Adipocyte (in vitro differentiated cells): ENCODE results near the gene TMEM245.
"Not testable (repeated sequence)": the region's sequence is repeated elsewhere in the genome, so short reads cannot be mapped to it uniquely, and the experiment has no call there.

Experiments
- DNase-seq: peaks from one replicate; pipeline ENCODE4 v3.0.0-alpha.2; 2015; ENCODE audit warnings: low read depth
- H3K27me3 ChIP-seq: replicated peaks from 2 replicates; pipeline ENCODE4 v1.7.0; 2013; ENCODE audit warnings: mild to moderate bottlenecking, low read length, moderate library complexity; ENCODE audit not compliant: control insufficient read depth, insufficient read depth
- H3K36me3 ChIP-seq: 2 replicates; pipeline ENCODE4 v1.7.0; 2013; ENCODE audit warnings: low read length, mild to moderate bottlenecking, moderate library complexity; ENCODE audit not compliant: control insufficient read depth, insufficient read depth, severe bottlenecking
- H3K4me1 ChIP-seq: 2 replicates; pipeline ENCODE4 v1.7.0; 2013; ENCODE audit warnings: mild to moderate bottlenecking, low read length, moderate library complexity; ENCODE audit not compliant: control insufficient read depth, insufficient read depth
- H3K4me3 ChIP-seq: 2 replicates; pipeline ENCODE4 v1.7.0; 2013; ENCODE audit warnings: mild to moderate bottlenecking, low read length, moderate library complexity
- H3K9ac ChIP-seq: 2 replicates; pipeline ENCODE4 v1.7.0; 2013; ENCODE audit warnings: mild to moderate bottlenecking, low read length, moderate library complexity
- H3K9me3 ChIP-seq: 2 replicates; pipeline ENCODE4 v1.7.0; 2013; ENCODE audit warnings: mild to moderate bottlenecking, low read length, moderate library complexity; ENCODE audit not compliant: control insufficient read depth

TMEM245 gene

DNA sequence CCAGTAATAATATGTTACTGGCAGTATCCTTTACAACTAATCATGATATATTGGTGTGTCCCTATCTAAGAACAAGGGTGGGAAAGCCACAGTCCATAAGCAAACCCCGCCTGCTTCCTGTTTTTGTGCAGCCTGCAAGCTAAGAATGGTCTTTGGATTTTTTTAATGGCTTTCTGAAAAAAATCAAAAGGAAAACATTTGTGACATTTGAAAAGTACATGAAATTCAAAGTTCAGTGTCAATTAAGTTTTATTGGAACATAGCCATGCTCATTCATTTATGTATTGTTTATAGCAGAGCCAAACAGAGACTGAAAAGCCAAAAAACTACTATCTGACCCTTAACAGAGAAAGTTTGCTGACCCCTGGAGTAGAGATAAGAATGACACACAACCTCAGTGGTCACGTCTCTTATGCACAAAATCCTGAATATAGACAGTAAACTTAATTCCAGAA, 12.8 kb upstream of the TMEM245 start:
- Histone ChIP-seq H3K4me1 (no peaks in the 10 kb centered on the region), H3K4me3 (no peak overlapping the region), H3K9ac (no peak overlapping the region), H3K9me3 (no peaks in the 10 kb centered on the region), H3K36me3 (no peaks in the 10 kb centered on the region), H3K27me3 (no peaks in the 10 kb centered on the region)
- no peak for DNase-seq

DNA sequence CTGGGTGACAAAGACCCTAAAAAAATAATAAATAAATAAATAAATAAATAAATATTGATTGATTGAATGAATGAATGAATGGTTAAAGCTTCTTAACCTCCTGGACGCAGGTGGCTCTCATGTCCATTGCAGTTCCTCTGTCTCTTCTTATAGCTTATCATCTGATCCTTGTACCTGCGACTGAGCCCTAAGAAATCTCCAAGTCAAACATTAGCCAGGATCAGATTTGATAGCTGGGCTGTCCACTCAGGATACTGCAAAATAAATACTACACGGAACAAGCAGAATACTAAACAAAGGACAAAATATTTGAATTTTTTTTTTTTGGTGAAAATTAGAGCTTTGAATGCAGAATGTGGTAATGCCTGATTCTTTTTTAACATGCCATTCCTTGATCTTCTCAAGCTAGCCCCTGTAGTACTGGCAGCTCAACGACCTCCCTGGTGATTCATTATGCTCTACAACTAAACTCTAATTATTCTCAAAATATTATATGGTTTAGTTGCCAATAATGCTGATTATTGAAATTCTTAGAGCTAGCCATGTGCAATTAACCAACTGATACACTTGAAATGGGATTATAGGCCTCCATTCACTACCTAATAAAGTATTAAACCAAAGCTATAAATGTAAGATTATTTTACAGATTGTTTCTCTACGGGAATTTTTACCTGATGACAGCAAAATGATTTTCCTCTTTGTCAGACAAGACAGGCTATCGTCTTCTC, 9.9 kb upstream of the TMEM245 start:
- Histone ChIP-seq H3K36me3 (no peaks in the 10 kb centered on the region), H3K9me3 (no peaks in the 10 kb centered on the region), H3K4me1 (no peaks in the 10 kb centered on the region), H3K9ac (no peak overlapping the region), H3K27me3 (no peaks in the 10 kb centered on the region), H3K4me3 (no peak overlapping the region)
- no peak for DNase-seq

DNA sequence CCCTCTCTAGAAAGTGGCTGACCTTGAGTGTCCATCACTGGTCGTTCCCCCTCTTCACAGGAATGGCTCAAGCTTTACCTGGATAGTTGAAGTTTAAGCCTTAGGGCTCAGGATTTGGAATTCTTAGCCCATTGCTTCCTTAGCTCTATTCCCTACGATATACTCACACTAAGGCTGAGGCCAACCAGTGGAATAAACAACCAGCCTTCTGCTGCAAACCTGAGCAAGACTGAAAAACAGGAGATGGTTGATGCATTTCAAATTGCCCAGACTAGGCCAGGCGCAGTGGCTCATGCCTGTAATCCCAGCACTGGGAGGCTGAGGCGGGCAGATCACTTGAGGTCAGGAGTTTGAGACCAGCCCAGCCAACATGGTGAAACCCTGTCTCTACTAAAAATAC, 6.9 kb upstream of the TMEM245 start:
- H3K4me3 ChIP-seq, H3K9me3 ChIP-seq, H3K36me3 ChIP-seq, H3K9ac ChIP-seq, DNase-seq, H3K4me1 ChIP-seq, H3K27me3 ChIP-seq: not testable (repeated sequence)

DNA sequence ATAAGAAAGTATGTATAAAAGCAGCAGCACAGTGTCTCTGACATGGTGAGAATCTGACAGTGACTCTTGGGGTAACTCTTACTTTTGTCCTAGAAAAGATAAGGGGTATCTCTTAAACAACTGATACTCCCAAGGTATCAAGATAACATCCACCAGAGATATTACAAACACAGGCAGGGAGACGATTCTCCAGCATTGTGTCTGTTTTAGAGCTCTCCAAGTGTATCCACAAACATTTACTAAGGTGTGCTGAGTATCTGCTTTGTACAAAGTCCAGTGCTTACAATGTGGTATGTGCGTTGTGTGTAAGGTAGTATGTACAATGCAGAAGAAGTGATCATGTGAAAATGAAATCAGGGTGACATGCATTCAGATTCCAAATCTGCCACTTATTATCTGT, 4.4 kb upstream of the TMEM245 start:
- Histone ChIP-seq H3K4me3 (no peak overlapping the region), H3K9me3 (no peaks in the 10 kb centered on the region)

DNA sequence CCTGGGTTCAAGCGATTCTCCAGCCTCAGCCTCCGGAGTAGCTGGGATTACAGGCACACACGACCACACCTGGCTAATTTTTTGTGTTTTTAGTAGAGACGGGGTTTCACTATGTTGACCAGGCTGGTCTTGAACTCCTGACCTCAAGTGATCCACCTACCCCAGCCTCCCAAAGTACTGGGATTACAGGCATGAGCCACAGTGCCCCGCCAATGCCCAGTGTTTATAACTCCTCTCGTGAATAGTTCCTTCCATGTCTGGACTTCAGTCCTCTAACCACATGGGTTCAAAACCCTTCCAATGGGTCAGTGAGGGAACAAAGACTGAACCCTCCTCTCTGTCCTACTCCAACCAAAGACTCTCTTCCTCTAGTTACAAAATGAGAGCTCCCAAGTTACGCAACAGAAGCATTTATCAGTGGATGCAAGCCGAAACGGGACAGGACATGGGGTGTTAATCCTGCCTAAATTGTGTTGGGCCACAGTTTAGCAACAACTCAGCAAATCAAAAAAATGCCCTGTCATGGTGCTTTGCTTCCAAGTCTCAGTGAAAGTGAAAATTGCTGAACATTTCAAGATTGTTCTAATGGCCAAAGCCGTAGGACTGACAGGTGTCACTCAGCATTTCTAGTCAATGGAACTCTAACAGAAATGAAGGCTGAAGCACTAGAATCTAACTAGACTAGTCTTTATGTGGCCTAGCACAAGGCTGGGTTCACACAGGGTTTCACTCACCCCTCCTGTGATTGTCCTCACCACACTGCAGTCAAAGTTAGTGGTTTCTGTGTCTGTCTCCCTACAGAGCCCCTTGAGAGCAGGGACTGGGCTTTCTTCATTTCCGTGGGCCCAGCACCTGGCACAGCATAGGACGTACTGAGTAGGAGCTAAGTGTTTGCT, 3.2 kb upstream of the TMEM245 start:
- Histone ChIP-seq H3K9ac (no peak overlapping the region), H3K36me3 (no peaks in the 10 kb centered on the region), H3K9me3 (no peaks in the 10 kb centered on the region), H3K27me3 (no peaks in the 10 kb centered on the region), H3K4me3 (no peak overlapping the region), H3K4me1 (peaks cover 6% of the 10 kb centered on the region)
- DNase-seq, result no peak

More for the DNA sequence above, 4.4 kb upstream of the TMEM245 start:
- no peaks in the 10 kb centered on the region for H3K4me1 ChIP-seq
- no peaks in the 10 kb centered on the region for H3K36me3 ChIP-seq
- no peaks in the 10 kb centered on the region for H3K27me3 ChIP-seq
- DNase-seq, result no peak
- H3K9ac ChIP-seq, result no peak overlapping the region

DNA sequence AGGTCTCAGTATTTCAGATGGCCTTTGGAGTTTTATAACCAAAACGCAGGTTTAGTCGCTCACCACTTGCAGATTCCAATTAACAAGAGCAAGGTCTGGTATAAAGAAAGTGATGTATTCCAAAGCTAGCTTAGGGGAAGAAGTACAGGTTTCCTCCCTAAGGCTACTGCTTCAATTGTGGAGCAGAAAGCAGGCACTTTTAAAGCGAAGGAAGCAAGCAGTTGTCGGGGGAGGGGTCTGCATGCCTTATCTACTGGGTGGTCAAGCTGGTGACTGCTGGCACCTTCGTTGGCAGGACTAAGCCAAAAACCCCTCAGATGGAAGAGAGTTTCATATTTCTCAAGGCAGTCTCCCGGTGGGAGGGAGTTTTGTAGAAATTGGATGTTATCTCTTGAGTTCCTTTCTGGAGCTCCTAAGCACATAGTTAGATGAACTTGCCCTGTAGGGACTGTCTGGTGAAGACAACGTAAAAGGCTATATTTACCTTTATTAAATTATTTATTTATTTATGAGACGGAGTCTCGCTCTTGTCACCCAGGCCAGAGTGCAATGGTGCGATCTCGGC, 1.6 kb upstream of the TMEM245 start:
- H3K4me3 ChIP-seq, result no peak overlapping the region

DNA sequence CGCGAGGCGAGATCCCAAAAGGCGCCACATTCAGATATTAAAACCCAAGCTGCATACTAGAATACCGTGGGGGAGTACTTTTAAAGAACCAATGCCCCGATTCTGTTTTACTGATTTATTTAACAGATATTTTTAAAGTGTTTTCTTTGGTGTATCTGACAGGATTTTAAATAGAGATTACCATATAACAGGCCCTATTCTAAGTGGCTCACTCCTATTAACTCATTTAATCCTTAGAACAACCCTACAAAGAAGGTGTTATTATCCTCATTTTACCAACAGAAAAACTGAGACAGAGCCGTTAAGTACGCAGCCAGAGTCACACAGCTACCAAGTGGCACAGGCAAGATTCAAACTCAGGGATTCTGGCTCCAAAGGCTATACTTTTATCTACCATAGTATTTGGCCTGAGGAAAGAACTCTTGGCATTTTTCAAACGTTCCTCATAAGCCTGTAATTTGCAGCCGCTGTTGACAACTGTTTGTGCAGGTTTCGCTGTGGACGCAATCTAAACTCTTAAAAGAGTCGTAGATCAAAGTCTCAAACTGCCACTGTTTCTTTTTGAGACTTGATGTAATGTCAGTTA, 550 bp upstream of the TMEM245 start:
- no peaks in the 10 kb centered on the region for H3K27me3 ChIP-seq
- H3K36me3 ChIP-seq, result no peaks in the 10 kb centered on the region
- H3K4me1 ChIP-seq, result peaks cover 32% of the 10 kb centered on the region
- H3K4me3 ChIP-seq, result peak overlapping the region; percentile 84
- no peak for DNase-seq
- no peak overlapping the region for H3K9ac ChIP-seq
- no peaks in the 10 kb centered on the region for H3K9me3 ChIP-seq

More for the DNA sequence above, 1.6 kb upstream of the TMEM245 start:
- H3K4me1 ChIP-seq, result peaks cover 23% of the 10 kb centered on the region
- H3K9me3 ChIP-seq, result no peaks in the 10 kb centered on the region
- H3K9ac ChIP-seq, result no peak overlapping the region
- no peaks in the 10 kb centered on the region for H3K27me3 ChIP-seq
- H3K36me3 ChIP-seq, result no peaks in the 10 kb centered on the region
- no peak for DNase-seq

DNA sequence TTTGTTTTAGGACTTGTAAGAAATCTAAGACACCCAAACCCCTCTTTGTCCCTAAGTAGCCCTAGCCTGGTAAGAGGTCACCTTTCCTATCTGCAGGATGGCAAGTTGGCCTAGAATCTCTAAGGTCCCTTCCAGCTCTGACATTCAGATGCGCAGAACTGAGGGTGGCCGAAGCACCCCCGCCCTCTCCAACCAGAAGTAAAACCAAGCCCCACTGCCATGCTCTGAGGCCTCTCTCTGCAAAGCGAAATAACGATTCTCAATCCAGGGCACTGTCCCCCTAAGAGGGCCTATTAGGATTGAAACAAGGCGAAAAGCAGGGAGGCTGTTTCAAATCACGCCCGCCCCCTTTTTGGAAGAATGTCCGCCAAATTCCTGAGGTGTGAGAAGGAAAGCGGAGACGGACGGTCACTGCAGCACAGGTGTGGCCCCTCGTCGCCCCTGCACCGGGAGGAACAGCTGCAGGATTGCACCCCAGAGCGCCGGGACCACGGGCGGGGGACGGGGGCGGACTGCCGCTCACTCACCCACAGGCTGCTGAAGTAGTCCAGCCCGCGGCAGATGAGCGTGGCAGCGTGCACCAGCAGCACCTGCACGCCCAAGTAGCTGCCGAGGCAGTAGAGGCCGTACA, 824 bp downstream of the TMEM245 start:
- DNase-seq, result peak; percentile 56
- H3K27me3 ChIP-seq, result no peaks in the 10 kb centered on the region
- H3K9ac ChIP-seq, result peak overlapping the region; percentile 94
- H3K4me3 ChIP-seq, result peak overlapping the region; percentile 84
- H3K36me3 ChIP-seq, result no peaks in the 10 kb centered on the region
- H3K9me3 ChIP-seq, result no peaks in the 10 kb centered on the region
- H3K4me1 ChIP-seq, result peaks cover 46% of the 10 kb centered on the region

DNA sequence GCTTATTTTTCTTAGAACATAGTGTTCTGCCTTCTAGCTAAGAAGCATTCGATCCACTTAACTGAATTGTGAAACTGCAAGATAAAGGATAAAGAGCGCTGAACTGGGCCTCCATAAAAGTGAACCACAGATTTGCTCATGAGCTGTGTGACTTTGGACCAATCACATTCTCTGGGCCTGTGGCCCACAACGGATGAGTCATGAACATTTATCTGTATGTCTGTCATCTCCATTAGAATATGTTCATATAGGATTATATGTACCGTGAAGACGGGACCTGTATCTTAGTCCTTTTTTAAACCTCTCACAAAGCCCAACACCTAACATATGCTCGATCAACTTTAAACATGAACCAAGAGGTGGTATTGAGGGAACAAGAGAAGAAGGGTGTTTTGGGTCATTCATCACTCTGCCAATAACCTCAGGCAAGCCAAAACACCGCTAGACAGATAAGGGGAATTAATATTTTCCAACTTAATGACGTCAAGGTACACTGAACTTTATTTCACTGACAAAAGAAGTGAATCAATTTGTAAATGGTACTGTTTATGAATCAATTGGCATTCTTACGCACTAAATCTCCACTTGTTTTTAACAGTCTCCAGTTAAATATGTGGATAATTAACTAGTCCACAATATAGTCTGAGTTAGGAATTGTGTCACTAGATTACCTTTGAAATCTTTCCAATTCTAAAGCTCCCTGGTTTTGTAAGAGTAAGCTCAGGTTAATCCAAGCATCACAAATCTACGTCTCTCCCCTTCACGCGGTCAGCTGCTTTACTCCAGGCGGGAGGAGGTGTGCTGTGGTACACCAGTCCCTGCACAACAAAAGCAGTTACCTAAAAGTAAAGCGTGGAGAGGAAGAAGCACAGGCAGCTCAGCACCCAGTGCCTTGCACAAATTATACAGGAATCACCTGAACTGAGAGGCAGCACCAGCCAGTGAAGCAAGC, 1.6 kb downstream of the TMEM245 start:
- Histone ChIP-seq H3K4me1 (peaks cover 54% of the 10 kb centered on the region), H3K27me3 (no peaks in the 10 kb centered on the region), H3K9me3 (no peaks in the 10 kb centered on the region), H3K36me3 (no peaks in the 10 kb centered on the region), H3K4me3 (peak overlapping the region; percentile 84), H3K9ac (peak overlapping the region; percentile 94)
- peak; percentile 68 for DNase-seq

DNA sequence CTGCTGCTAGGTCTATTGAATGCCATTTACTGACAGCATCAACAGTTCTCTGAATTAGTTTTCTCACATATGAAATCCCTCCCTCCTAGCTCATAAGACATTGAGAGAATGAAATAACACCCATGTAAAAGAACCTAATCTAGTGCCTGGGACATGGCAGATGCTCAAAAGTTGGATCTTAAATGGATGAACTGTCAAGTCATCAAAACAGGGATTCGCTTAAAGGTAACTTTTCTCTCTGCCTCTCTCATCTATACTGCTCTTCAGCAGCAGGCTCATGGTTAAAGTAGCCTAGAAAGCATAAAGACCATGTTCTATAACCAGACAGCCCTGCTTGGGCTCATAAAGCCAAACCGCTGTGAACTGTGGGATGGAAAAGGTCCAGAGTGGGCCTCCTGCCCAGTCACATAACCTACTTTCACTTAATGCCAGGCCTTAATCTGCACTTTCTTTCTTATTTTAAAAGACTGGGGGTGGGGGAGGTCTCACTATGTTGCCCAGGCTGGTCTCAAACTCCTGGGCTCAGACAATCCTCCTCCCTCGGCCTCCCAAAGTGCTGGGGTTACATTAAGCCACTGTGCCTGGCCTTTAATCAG, 3.7 kb downstream of the TMEM245 start:
- H3K9ac ChIP-seq, result no peak overlapping the region
- H3K4me1 ChIP-seq, result peaks cover 66% of the 10 kb centered on the region
- no peaks in the 10 kb centered on the region for H3K27me3 ChIP-seq
- no peak for DNase-seq
- H3K9me3 ChIP-seq, result no peaks in the 10 kb centered on the region
- peak overlapping the region; percentile 35 for H3K4me3 ChIP-seq
- no peaks in the 10 kb centered on the region for H3K36me3 ChIP-seq
